NCI-H2227 treated with DMSO at 0.1 percent for 48 hours (cell line): Measurements from ENCODE around the gene GOLGA8H.
"Not testable (repeated sequence)": the region's sequence is repeated elsewhere in the genome, so short reads cannot be mapped to it uniquely, and the experiment has no call there.

Experiments
- DNase-seq: peaks from one replicate; lab custom pipeline; 2025; lab: John Stamatoyannopoulos, UW

GOLGA8H gene

GRCh38 chr15:30603796-30604195 is at the start of gene GOLGA8H:
Gene GOLGA8H (plus strand): TSS chr15:30604028. CDS start chr15:30604126, 98 bp downstream.
- not testable (repeated sequence) for DNase-seq

GRCh38 chr15:30566949-30567348 is 36.9 kb upstream of the GOLGA8H start:
- not testable (repeated sequence) for DNase-seq

GRCh38 chr15:30573012-30573491 is 30.8 kb upstream of the GOLGA8H start:
- DNase-seq = not testable (repeated sequence)

- DNase-seq = not testable (repeated sequence)
Observed at GRCh38 chr15:30579394-30579970, 24.3 kb upstream of the GOLGA8H start.

GRCh38 chr15:30580716-30581115 is 23.1 kb upstream of the GOLGA8H start:
- not testable (repeated sequence) for DNase-seq

- DNase-seq = not testable (repeated sequence)
Observed at GRCh38 chr15:30598953-30599352, 4.9 kb upstream of the GOLGA8H start.

GRCh38 chr15:30612271-30612670 is 8.4 kb downstream of the GOLGA8H start:
- not testable (repeated sequence) for DNase-seq

GRCh38 chr15:30621342-30621741 is 17.5 kb downstream of the GOLGA8H start:
- DNase-seq = not testable (repeated sequence)

- DNase-seq = not testable (repeated sequence)
Observed at GRCh38 chr15:30625436-30626193, 21.8 kb downstream of the GOLGA8H start, which contains the start of gene ARHGAP11B. Gene ARHGAP11B (plus strand): TSS chr15:30626128.

- DNase-seq = not testable (repeated sequence)
Observed at GRCh38 chr15:30626194-30626565, 22.4 kb downstream of the GOLGA8H start.

GRCh38 chr15:30626632-30627031 is 22.8 kb downstream of the GOLGA8H start:
- not testable (repeated sequence) for DNase-seq

- no peak for DNase-seq
Observed at GRCh38 chr15:30650012-30650929, 46.4 kb downstream of the GOLGA8H start.

- not testable (repeated sequence) for DNase-seq
Observed at GRCh38 chr15:30661154-30661553, 57.3 kb downstream of the GOLGA8H start.
